H1 (cell line): ENCODE measurements around the gene PIK3R1. TPM values are rescaled to one million over a fixed set of nuclear protein-coding genes. Genes with fewer than 3 reads are reported as not detected.

Experiments used
- BCL11A ChIP-seq, 2 experiments: IDR thresholded peaks; one replicate each; pipeline ENCODE4 v1.6.1; 2011; ENCODE audit warnings: low read depth in 2 of 2, low read length in 2 of 2, mild to moderate bottlenecking in 2 of 2
- CHD1 ChIP-seq: IDR thresholded peaks from 2 replicates; pipeline ENCODE4 v1.6.1; 2012; ENCODE audit warnings: low read depth, low read length, improper control_type of control experiment
- CTBP2 ChIP-seq: IDR thresholded peaks from 2 replicates; pipeline ENCODE4 v1.7.0; 2011; ENCODE audit warnings: borderline replicate concordance, mild to moderate bottlenecking, moderate library complexity, mixed read lengths, low read length; ENCODE audit not compliant: insufficient read depth, insufficient read length
- GTF2F1 ChIP-seq: IDR thresholded peaks from 2 replicates; pipeline ENCODE4 v1.6.1; 2012; ENCODE audit warnings: low read depth, low read length, improper control_type of control experiment, borderline replicate concordance
- KDM1A ChIP-seq: fragments of 200-600, 300-600 bp; sonication (generic); IDR thresholded peaks from 2 replicates; pipeline ENCODE4 v1.7.1; 2016; ENCODE audit warnings: mild to moderate bottlenecking, low read length, borderline replicate concordance
- KDM4A ChIP-seq: IDR thresholded peaks from one replicate; pipeline ENCODE4 v1.7.1; 2012; ENCODE audit warnings: low read depth, mild to moderate bottlenecking, moderate library complexity, low read length, inconsistent platforms; ENCODE audit not compliant: severe bottlenecking
- POLR2A ChIP-seq, 2 experiments: IDR thresholded peaks; 1 replicate in 1 of 2; 2 replicates in 1 of 2; pipeline ENCODE4 v1.6.1; 2011; ENCODE audit warnings: low read depth in 2 of 2, low read length in 2 of 2, mild to moderate bottlenecking in 2 of 2; ENCODE audit errors: control extremely low read depth in 1 of 2
- POLR2AphosphoS5 ChIP-seq: IDR thresholded peaks from 2 replicates; pipeline ENCODE4 v1.6.1; 2011; ENCODE audit warnings: low read depth, low read length
- SP4 ChIP-seq: IDR thresholded peaks from 2 replicates; pipeline ENCODE4 v1.6.1; 2012; ENCODE audit warnings: low read length, inconsistent platforms
- SRF ChIP-seq: IDR thresholded peaks from 2 replicates; pipeline ENCODE4 v1.6.1; 2011; ENCODE audit warnings: mild to moderate bottlenecking, low read depth, low read length, moderate library complexity
- polyA plus RNA-seq, 7 experiments: library from polyadenylated mRNA; depleted of rRNA in 3 of 7; stranded (reverse) in 5 of 7; unstranded in 2 of 7; fragments of >200 nt in 5 of 7; fragments of 200-250 nt in 2 of 7; gene quantifications; 1 replicate in 5 of 7; 2 replicates in 1 of 7; 4 replicates in 1 of 7; pipeline versions ENCODE4 v1.2.1 to v1.2.3, GENCODE V29; 2011 to 2013; ENCODE audit warnings: missing spikeins in 2 of 7, mixed read lengths in 2 of 7
- total RNA-seq: library from RNA; stranded (reverse); fragmentation: NEBNext Ultra II Directional; extraction: Animal tissue kit (Norgen Biotek cat#: 25700); gene quantifications from 2 replicates; pipeline ENCODE4 v1.2.1, GENCODE V29; 2021

Gene PIK3R1
- total and polyA plus RNA-seq, 2 of the 8 experiments (the other 6 are each of a cell fraction or from before 2014, with no cell fraction given), result 2.3 to 13.7 TPM

GRCh38 chr5:68229416-68229815 lies 13.9 kb downstream of the PIK3R1 start (continued):
- no peak for TF ChIP-seq CHD1
- no peak for TF ChIP-seq KDM1A
- TF ChIP-seq SRF, result no peak
- TF ChIP-seq BCL11A (IDR thresholded peaks at IDR 0.05; ENCODE audit: low read depth in 2 of 2, low read length in 2 of 2), result no peak
- no peak for TF ChIP-seq POLR2A (IDR thresholded peaks at IDR 0.05; ENCODE audit: control extremely low read depth in 1 of 2, low read depth in 2 of 2, low read length in 2 of 2)
- TF ChIP-seq KDM4A, result no peak
- TF ChIP-seq GTF2F1, result no peak
- no peak for TF ChIP-seq CTBP2
- TF ChIP-seq SP4, result no peak
- TF ChIP-seq POLR2AphosphoS5, result no peak
